Astrocyte of the spinal cord (primary cell): ENCODE data around the gene FN3K.

Experiments used
- DNase-seq: peaks from one replicate; pipeline ENCODE4 v3.0.0; 2011; ENCODE audit warnings: low read depth, low spot score
- H3K4me3 ChIP-seq: 2 replicates; pipeline ENCODE4 v1.5.1; 2011; ENCODE audit warnings: low read depth, mild to moderate bottlenecking, low read length, moderate library complexity
- in situ Hi-C: cut with HindIII; loops from 2 replicates; pipeline ENCODE4 v1.10.0; 2017; ENCODE audit warnings: low sequenced_read_pairs
- TF ChIP-seq, protein P1 (sequence below): IDR thresholded peaks from 2 replicates; pipeline ENCODE4 v1.5.1; 2012; ENCODE audit warnings: low read depth, mild to moderate bottlenecking, low read length, inconsistent platforms

The FN3K gene

GRCh38 chr17:82691714-82692113 lies 43.7 kb upstream of the FN3K start:
- H3K4me3 ChIP-seq, result no peak overlapping the region
- TF ChIP-seq, protein P1, sequence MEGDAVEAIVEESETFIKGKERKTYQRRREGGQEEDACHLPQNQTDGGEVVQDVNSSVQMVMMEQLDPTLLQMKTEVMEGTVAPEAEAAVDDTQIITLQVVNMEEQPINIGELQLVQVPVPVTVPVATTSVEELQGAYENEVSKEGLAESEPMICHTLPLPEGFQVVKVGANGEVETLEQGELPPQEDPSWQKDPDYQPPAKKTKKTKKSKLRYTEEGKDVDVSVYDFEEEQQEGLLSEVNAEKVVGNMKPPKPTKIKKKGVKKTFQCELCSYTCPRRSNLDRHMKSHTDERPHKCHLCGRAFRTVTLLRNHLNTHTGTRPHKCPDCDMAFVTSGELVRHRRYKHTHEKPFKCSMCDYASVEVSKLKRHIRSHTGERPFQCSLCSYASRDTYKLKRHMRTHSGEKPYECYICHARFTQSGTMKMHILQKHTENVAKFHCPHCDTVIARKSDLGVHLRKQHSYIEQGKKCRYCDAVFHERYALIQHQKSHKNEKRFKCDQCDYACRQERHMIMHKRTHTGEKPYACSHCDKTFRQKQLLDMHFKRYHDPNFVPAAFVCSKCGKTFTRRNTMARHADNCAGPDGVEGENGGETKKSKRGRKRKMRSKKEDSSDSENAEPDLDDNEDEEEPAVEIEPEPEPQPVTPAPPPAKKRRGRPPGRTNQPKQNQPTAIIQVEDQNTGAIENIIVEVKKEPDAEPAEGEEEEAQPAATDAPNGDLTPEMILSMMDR, result no peak
- DNase-seq, result no peak
- in situ Hi-C loops, result no loop called here

DNA sequence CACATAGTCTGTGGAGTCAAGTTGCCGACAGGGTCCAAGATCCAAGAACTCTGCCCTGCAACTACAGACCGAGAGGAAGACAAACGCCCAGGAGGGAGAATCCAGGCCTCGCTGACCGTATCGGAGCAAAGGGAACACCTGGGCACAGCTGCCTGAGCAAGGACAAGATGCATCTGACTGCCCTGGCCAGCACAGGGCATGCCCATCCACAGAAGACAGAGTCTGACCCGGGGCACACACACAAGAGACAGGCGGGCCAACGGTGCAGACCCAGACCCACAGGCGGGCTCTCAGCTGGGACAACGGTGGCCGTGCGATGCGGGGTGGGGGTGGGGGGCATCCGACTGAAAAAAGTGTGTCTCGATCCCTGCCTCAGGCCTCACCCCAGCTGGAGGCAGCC lies 43.1 kb upstream of the FN3K start:
- TF ChIP-seq, protein P1, result no peak
- DNase-seq, result no peak
- no peak overlapping the region for H3K4me3 ChIP-seq
- in situ Hi-C loops, result no loop called here

DNA sequence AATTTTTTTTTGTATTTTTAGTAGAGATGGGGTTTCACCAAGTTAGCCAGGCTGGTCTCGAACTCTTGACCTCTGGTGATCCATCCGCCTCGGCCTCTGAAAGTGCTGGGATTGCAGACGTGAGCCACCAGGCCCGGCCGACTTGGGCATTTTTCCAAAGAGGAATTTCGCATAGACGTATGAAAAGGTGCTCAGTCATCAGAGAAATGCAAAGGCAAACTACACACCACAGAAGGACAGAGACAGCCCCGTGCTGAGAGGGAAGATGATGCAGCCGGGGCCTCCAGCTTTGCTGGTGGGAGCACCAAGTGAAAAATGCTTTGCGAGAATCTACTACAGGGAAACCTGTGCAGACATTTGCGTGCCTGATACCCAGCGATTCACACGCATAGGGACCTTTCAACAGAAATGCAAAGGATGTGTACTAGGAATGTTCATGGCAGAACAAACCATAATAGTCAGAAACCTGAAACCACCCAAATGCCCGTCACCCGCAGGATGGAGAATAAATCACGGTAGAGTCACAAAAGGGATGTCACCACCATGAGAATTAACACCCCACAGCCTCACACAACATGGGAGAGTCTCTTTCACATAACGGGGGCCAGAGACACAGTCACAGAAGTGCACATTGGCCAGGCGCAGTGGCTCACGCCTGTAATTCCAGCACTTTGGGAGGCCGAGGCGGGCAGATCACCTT lies 42.1 kb upstream of the FN3K start:
- no peak for DNase-seq
- in situ Hi-C loops, result no loop called here

GRCh38 chr17:82694647-82695046 lies 40.8 kb upstream of the FN3K start:
- TF ChIP-seq, protein P1, result no peak
- DNase-seq, result no peak
- in situ Hi-C loops, result no loop called here
- H3K4me3 ChIP-seq, result no peak overlapping the region

More for the DNA sequence above, 42.1 kb upstream of the FN3K start:
- TF ChIP-seq, protein P1, result no peak
- no peak overlapping the region for H3K4me3 ChIP-seq

- DNase-seq, result no peak
- in situ Hi-C loops, result no loop called here
- TF ChIP-seq, protein P1, result no peak
- no peak overlapping the region for H3K4me3 ChIP-seq
Measured at GRCh38 chr17:82696259-82696658, 39.2 kb upstream of the FN3K start.

GRCh38 chr17:82696916-82697807 lies 38.3 kb upstream of the FN3K start:
- TF ChIP-seq, protein P1, result no peak
- peak overlapping the region; percentile 52 for H3K4me3 ChIP-seq
- in situ Hi-C loops, result no loop called here
- no peak for DNase-seq
